ENCODE results near the gene B4GALT6.
A peak's percentile ranks its signal among the peaks of the same experiment; 100 is the strongest.

The B4GALT6 gene

DNA sequence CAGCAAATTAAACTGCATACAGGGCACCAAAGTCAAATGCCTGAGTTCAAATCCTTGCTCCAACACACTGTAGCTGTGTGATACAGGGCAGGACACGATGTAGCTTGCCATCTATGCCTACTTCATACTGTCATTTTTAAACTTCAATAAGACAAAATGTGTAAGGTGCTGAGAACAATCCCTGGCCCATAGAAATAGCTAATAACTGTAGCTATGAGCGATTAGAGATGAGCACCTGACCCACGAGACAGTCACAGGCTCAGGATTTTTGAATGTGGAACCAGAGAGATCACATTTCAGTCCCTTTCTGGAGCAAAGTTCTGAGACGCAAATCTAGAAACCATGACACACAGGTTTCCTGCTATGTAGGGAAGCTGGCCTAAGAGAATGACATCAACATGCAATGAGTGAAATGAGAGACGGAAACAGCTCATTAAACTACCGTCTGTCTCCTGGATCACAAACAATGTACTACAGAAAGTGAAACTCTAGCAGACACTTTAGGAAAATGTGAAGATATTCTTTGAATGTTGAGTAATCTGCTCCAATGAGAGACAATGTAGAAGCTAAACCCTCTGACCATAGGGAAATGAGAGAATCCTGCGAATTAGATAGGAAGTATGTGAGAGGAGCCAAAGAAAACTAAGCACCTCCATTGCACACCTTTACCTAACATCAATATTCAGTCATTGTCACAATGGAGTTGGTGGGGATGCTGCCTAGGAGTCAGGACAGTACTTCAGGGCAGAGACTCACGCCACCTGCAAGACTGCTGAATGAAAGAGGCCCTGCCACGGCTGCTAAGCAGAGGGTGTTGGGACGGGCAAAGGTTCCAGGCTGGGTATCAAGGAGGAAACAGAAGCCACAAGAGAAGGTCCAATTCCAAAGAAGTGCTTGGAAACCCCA lies 25.5 kb downstream of the B4GALT6 start:
- DNase-seq = peak; percentile 77

DNA sequence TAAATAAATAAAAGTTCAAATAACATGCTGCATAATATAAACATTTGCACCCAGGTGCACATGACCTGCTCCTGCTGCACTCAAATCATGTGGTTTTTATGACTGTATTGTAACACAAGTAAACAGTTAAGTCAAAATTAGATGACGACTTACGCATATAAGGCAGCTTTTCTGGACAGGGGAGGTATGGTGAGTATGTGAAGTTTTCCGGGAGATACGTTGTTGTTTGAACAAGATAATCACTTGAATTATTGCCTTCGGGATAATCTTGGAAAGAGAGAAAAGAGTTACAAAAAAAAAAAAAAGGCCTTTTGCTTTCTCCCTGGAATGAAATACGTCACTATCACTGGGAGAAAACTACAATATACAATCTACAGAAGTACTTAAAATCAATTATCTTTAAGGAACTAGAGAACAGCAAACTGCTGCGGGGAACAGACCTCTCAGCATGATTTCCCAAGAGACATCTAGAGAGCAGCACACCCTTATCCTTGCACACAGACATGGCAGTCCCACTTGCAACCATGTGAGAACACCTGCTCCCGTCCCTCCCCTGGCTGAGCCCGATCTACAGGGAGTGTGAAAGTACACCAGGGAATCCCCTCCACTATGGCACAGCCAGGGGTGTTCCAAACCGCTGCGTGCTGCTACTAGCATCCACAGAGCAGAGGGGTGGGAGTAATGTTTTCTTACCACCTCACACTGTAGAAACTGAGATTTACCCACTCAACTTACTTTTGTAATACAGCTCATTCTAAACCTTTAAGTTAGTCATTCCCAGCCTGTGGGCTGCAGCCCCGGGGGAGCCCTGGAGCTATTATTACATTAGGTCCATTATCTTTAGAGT lies 26.3 kb downstream of the B4GALT6 start:
- peak; percentile 51 for DNase-seq

DNA sequence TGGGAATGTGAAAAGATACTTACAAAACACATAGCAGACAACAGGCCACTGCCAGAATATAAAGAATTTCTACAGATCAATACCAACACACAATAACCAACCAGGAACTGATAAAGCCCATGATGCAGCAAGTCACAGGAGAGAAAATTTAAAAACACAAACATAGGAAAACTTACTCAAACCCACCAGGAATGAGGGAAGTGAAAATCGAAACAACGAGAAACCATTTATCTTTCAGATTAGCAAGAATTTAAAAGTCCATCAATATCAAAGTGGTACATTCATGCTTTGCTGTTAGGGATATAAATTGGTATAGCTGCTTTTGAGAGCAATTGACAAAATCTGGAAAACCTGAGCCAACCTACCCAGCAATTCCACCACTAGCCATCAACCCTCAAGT lies 27.6 kb downstream of the B4GALT6 start:
- DNase-seq = no peak

DNA sequence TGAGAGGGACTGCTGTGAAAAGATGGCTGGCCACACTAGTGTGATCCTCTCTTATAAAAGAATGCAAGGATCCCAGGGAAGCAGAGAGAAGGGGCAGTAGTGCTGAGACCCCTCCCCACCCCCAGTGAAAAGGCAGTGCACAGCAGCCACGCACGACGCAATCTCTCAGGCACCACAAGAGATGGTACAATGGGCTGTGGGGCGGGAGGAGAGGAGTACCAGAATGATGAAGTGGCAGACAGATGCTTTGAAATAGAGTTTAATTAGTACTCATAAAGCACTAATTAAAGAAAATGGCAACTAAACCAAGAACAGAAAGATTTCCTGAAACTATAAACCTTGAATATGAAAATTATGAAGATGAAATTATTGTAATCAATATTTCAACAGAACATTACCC lies 29.0 kb downstream of the B4GALT6 start:
- no peak for DNase-seq

DNA sequence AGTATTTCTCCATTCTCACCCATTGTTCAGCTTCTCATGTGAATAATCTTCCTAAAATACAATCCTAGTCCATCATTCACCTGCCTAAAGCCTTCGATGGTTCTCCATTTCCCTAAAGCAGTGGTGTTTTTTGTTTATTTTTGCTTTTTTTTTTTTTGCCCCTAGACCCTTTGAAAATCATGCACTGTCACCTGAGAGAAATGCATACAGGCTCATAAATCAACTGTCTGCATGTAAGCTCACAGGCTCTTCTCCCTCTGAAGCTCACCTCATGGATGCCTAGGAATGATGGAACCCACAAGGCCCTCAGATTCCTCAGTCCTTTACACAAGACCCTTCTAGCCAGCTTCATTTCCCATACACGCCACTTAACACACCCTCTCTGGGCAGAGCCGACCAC lies 31.5 kb downstream of the B4GALT6 start:
- no peak for DNase-seq

DNA sequence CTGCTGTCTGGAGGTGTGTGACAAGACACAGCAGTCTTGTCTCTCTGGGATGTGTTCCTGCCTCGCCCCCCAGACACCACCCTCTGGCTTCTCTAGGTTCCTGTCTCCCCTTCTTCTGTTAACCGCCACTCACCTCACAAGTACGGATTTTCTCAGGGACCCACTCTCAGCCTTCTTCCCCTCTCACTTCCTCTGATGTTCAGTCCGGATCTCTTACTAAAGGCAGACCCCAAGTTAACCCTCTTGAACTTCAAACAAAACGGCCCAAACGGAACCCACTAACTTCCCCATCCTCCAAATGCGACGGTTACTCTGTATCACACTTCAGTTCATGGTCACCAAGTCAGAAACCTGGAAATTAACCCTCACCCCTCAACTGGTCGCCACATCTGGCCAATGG lies 32.0 kb downstream of the B4GALT6 start:
- DNase-seq = no peak

DNA sequence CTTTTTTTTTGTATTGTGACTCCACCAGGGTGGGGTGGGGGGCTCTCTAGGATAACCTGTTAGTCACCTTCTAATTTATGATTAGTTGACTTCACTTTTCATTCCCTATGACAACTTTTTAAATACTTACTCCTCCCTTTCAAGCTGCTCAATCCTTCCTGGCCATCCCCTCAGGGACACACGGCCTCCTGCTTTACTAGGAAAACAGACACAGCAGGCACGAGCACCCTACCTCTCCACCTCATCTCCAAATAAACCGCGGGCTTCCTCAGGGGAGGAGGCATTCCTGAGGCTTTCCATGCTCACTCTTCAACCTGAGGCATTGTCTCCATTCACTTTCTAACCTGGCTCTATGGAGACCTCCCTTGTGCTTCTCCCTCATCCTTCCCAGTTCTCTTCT lies 33.0 kb downstream of the B4GALT6 start:
- DNase-seq = no peak

DNA sequence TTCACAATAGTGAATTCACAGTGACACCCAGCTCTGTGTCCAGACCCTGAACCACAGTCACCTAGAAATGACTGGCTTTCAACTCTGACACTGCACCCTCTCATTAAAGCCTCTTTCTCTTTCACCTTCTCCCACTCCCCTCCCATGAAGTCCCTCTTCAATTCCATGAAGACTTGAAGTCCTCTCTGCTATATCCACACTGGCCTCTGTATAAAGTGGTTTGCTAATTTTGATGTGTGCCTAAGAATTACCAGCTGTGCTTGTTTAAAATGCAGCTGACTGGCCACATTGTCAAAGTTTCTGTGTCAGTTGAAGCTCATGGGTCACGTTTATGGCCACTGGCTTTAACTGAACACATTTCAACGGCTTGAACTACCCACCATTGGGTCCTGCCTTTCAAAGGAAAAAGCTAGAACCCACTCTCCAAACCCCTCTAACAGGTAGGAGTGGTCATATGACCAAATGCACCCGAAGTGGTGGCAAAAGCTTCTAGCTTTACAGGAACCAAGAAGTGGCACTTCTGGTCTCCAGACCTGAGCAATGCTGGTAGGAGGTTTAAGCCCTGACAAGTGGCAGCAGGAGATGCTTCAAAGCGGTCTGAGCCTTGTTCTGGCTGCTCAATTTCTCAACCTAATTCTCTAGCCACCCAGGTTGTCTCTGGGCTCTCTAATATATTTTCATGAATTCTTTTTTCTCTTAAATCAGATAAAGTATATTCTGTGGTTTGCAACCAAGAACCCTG lies 34.2 kb downstream of the B4GALT6 start:
- DNase-seq = peak; percentile 9

DNA sequence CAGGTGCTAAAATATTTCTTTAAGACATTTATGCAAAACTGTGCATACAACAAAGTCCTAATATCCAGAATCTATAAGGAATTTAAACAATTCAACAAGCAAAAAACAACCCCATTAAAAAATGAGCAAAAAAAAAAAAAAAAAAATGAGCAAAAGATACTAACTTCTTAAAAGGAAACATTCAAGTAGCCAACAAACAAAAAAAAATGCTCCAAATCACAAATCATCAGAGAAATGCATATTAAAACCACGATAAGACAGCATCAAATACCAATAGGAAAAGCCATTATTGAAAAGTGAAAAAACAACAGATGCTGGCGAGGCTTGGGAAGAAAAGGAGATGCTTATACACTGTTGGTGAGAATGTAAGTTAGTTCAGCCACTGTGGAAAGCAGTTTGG lies 34.9 kb downstream of the B4GALT6 start:
- no peak for DNase-seq

DNA sequence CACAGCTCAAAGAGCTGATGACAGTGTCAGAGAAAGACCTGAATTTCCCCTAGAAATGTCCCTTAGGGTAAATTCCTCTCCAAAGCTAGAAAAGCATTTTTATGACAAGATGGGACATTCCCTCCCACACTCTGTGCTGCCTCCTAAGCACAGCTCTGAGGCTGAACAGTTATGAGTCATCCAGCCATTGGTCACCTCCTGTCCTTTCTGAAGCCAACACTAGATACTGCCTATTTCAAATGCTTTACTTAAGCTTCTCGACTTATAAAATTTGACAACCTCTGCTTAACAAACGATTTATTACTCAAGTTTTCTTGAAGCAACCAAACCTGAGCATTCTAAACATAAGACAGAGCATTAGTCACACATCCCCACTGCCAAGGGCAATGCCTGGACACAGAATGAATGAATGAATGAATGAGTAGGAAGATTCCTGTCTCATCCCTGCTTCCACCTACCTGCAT lies 35.4 kb downstream of the B4GALT6 start:
- DNase-seq = peak; percentile 11

DNA sequence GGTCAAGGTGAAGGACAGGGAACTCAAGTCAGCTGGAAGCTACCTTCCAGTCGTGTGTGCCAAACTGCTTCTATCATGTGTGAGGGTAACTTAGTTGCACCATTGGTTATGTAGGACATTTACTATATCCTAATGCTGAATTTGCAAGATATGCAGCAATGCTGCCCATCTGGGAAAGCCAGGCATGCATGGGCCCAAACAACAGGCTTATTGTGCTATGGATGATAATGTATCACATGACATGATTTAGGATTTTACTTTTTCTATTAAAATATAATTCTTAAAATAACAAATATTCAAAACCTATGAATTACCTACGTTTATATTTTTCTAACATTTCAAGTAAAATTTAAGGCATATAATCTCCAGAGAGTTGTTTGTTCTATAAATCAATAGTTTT lies 35.9 kb downstream of the B4GALT6 start:
- DNase-seq = no peak

DNA sequence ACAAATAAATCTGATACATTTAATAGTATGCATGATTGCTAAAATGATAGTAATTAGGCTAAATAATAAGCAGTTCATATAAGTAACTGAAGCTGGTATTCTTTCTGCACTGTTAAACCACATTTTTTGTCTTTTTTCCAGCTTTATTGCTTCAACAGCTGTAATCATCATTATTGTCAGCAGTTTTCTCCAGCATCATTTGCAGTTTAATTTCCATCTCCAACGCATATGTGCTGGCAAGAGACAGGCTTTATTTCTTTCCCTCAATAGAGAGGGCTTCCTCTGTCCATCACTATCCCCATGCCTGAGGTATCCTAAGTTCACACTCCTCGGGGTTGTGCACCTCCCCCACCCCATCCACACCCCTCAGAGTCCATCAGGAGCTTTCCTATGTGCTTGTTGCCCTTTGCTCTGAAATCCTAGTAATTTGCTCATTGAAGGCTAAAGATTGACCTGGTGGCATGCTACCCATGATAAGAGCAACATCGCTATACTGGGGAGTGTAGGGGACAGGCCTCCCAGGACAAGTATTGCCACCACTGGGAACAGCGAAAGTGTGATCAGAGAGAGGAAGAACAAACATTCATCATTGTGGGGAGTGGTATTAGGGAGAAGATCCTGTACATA lies 37.1 kb downstream of the B4GALT6 start:
- no peak for DNase-seq

DNA sequence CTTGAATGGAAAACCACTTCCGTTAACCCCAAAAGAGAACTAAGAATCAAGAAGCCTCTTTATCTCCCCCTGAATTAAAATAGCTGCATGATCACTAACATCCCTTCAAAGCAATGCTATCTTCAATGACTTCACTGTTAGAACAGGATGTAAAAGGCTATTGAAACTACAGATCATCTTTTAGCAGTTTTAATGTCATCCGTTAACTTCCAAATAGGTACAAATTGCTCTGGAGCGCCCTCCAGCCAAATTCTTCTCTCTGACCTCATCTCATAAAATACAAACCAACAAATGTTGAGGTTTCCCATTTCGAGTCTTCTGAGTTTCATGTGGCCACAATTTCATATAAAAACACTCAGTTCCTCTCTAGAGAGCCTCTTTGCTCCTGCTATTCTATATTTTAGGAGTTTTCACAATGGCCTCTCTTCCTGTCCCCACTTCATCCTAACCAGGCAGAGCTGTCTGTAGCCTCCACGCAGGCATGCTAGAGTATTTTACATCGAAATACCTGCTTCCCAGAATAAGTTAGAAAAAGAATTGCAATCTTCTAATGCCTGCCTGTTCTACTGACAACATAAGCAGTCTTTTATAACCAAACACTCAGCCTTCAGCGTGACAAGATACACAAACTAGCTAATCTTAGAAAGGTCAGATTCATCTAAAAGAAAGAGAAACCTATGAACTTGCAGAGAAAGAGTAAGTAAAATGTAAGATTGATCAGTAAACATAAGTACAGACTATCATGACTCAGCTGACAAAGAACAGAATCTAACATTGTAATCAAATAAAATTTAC lies 37.9 kb downstream of the B4GALT6 start:
- no peak for DNase-seq

DNA sequence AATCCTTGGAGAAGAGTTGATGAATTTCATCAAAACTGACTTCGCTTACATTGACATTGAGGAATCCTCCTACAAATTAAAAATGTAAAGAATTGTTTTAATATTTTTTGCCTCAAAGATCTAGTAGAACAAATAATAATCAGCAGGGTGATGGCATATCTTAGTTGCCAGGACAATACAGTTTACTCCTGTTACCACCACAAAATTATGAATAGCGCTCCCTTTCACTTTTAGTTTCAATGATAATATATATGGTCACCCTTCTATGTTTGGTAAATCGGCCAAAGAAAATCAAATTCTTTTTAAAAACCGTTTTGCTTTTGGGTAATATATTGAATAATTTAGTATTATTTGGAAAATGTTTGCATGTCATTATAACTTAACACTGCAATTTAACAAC lies 39.0 kb downstream of the B4GALT6 start:
- DNase-seq = no peak

DNA sequence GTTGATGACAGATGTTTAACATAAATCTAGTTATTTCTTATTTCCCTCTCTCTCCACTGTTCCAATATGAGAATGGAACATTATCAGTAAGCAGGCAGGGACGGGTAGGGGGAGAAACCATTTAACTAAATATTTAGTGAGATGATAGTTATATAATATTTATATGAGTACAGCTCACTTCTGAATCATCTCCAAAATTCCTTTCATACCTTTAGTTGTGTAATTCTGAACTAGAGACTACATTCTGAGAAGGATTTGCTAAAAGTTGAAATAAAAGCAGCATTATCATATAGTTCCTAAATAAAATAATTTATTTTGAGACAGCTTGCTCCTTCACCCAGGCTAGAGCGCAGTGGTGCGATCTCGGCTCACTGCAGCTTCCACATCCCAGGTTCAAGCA lies 41.4 kb downstream of the B4GALT6 start:
- DNase-seq = no peak

DNA sequence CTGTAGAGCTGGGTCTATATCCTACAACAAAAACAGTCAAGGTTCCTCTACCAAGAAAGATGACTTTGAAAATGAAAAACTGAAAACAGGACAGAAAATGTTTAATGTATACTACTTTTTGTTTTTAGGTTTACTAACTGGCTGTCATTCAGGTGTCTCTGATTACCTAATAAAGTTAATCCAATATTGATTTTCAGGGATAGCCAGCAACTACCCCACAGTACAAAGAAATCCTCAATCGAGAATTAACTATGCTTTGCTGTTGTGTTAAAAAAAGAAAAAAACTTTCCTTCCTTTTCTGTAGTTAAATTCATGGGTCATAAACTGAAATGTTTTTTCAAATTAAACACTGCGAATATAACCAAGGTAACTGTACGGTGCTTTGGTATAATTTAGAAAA lies 46.9 kb downstream of the B4GALT6 start:
- DNase-seq = no peak

DNA sequence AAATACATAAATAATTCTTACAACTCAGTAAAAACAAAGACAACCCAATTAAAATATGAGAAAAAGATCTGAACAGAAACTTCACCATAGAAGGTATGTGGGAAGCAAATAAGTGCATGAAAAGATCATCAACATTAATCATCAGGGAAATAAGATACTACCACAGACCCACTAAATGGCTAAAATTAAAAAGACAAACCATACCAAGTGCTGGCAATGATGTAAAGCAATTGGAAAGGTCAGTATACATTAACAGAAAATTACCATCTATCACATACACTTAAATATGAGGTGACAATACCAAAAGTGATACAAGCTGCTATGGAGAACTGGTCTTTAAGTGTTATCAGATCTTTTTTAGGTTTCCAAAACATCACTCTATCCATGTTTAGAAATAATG lies 48.0 kb downstream of the B4GALT6 start:
- no peak for DNase-seq

DNA sequence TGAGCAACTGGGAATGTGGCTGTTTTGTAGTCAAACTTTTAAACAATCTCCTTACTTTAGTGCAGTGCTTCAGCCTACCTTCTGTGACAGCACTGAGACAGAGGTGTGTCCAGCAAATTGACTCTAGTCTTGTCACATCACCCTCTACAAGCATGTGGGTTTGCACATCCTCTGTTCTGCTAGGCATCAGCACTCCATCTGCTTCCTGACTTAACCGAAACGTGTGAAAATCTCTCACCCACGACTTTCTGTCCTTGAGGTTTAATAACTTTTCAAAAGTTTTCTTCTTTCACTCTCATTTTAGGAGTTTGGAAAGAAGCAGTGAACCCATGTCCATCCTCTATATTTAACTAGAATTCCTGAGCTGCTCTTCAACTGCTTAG lies 50.1 kb downstream of the B4GALT6 start:
- peak; percentile 41 for DNase-seq

DNA sequence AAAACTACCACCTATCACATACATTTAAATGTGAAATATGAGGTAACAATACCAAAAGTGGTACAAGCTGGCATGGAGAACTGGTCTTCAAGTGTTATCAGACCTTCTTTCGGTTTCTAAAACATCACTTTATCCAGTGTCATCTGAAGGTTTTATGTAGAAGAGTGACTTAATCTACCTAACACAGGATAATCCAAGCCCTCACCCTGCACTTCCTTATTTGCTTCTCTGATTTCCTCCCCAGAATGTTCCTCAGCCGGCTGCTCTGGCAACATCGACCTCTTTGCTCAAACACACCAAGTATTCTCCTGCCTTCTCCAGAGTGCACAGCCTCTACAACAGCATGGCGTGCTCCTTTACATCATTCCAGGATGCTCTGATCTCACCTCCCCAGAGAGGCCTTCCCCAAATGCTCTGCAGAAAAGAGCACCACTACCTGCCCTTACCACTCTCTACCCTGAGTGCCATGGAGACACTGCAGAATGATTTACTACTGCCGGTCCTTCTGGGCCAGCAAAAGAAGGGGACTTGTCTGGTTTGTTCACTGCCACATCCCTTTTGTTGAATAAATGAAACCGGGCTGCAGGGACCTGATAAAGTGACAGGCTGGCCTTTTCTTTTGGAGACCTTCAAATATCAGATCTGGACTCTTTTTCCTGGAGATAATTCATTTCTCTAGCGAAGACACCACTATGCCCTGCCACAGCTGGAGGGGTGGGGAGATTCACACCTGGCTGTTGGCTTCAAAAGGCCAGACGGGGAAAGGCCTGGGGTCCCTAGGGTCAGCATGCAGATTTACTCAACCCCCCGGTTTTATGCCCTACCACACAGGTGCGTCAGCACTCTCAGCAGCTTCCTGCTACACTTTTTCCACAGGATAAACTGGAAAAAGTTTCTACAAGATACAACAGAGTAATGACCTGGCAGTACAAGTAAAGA lies 50.7 kb downstream of the B4GALT6 start:
- no peak for DNase-seq

DNA sequence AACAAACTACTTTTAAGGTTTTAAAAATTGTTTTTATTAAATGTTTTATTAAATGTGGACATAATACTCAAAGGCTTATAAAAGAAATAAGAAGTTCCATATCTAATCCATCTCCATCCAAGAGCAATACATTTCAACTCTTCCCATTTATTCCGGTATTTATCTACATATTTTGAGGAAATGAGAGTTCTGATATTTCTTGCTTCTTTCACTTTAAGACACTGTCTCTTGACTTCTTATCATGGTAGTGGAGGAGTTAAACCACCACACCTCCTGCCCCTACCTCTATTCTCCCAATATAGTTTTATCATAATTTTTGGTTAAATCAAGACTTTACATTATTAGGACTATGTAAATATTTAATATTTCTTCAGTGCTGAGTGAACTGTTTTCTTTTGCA lies 52.0 kb downstream of the B4GALT6 start:
- DNase-seq = no peak

DNA sequence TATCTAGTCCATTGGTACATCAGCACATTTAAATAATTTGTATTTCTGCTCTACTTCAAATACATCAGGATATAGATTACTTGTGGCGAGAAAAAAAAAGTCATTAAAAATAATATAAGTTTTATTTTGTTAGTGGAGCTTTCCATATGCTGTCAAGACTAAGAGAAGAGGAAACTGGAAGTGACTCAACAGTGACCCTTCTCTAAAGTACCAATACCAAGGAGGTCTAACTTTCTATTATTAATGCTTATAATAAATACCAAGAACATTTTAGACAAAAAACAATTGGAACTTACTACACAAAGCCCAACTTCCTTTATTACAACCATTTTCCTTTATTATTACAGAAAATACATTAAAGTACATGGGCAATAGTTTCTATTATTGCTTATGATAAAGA lies 52.9 kb downstream of the B4GALT6 start:
- no peak for DNase-seq
